ENCODE measurements around the gene PSKH1.

Gene PSKH1

DNA sequence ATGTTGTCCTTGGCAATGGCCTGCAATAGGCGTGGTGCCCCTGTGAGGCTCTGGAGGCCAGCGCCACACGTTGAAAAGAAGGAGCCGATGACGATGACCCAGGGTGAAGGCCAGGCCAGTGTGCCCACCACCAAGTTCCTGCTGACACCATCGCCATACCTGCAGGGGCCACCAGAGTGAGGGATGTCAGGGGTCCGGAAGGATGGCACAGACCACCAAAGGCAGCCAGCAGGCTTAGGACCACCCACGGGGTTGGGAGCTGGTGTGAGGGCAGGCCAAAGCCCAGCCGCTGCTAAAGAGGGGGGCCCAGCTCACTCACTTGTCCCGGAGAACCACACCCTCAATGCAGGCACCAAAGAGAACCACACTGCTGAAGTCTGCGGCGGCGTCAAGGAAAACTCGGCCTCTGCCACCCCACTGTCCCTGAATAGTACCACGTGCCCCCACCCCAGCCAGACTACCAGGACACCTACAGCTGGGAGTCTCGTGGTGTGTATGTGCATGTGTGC is 57.3 kb downstream of the PSKH1 start:
- DNase-seq (ENCODE audit: low read depth) = no peak

GRCh38 chr16:67951485-67951884 is 58.4 kb downstream of the PSKH1 start:
- no peak for DNase-seq (ENCODE audit: low read depth)
- TF ChIP-seq, protein P1, sequence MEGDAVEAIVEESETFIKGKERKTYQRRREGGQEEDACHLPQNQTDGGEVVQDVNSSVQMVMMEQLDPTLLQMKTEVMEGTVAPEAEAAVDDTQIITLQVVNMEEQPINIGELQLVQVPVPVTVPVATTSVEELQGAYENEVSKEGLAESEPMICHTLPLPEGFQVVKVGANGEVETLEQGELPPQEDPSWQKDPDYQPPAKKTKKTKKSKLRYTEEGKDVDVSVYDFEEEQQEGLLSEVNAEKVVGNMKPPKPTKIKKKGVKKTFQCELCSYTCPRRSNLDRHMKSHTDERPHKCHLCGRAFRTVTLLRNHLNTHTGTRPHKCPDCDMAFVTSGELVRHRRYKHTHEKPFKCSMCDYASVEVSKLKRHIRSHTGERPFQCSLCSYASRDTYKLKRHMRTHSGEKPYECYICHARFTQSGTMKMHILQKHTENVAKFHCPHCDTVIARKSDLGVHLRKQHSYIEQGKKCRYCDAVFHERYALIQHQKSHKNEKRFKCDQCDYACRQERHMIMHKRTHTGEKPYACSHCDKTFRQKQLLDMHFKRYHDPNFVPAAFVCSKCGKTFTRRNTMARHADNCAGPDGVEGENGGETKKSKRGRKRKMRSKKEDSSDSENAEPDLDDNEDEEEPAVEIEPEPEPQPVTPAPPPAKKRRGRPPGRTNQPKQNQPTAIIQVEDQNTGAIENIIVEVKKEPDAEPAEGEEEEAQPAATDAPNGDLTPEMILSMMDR (IDR thresholded peaks at IDR 0.05; ENCODE audit: control insufficient read depth, extremely low read depth, insufficient read depth) = no peak
- no peak overlapping the region for H3K4me3 ChIP-seq (ENCODE audit: low read depth, low read length)

More for the DNA sequence above, 57.3 kb downstream of the PSKH1 start:
- TF ChIP-seq, protein P1 (IDR thresholded peaks at IDR 0.05; ENCODE audit: control insufficient read depth, extremely low read depth, insufficient read depth) = no peak
- no peak overlapping the region for H3K4me3 ChIP-seq (ENCODE audit: low read depth, low read length)

DNA sequence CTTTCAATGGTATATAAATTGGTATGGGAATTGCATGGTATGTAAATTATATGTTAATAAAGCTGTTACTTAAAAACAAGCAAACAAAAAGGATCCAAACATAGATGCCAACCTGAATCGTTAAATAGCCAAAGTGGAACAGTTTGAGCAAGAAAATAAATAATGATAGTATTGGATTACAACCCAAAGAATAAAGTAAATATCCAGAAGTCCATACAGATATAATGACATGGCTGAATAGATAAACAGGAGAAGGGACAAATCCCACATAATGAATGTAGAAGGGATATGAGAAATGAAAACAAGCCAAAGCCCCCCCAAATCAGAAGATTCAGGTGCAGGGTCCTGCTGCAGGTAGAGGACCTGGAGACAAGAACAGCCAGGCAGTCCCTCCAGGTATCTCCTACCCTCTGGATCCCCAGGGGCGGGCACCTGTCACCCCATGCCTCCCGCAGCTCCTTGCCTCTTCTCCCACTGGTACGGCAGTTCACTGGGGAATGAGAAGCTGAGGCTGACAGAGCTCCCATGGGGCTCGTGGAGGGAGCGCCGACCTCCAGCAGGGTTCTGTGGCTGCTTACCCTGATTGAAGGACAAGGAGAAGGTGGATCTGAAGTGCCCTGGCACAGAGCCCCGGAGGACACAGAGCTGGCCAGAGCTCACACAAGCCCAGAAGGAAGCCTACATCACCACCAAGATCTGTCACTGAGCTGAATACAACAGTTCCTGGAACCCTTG is 60.8 kb downstream of the PSKH1 start:
- DNase-seq (ENCODE audit: low read depth) = peak; percentile 36
- no peak overlapping the region for H3K4me3 ChIP-seq (ENCODE audit: low read depth, low read length)
- TF ChIP-seq, protein P1 (IDR thresholded peaks at IDR 0.05; ENCODE audit: control insufficient read depth, extremely low read depth, insufficient read depth) = no peak

DNA sequence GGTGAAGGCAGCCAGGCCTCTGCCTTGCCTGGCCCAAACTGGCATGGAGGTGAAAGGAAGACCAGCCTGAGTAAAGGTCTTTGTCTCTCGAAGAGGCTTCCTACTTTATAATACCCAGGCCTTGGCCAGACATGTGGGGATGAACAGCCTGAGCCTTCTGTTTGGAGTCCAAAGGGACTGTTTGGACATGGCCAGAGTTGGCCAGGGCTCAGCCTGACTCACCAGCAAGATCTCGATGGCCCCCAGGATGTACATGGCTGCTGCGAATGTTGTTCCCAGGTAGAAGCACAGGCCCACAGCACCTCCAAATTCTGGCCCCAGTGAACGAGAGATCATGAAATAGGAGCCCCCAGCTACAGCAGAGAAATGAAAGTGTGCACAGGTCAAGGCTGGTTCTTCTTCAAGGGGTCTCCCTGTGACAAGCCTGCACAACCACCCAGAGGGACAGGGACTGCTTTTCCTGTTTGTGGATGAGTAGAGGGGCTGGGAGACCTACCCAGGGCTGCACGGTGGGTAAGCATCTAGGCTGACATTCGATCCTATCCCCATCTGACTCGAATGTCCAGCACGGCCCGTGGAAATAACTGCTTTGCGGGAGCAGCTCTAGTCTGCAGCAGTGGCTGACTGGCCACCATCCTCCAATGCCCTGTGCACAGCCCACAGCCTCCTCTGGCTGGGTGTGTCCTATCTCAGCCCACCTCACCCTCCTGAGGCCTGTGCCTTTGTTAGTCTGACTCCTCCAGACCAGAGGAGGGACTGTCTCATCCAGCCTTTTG is 61.6 kb downstream of the PSKH1 start:
- DNase-seq (ENCODE audit: low read depth) = no peak
- TF ChIP-seq, protein P1 (IDR thresholded peaks at IDR 0.05; ENCODE audit: control insufficient read depth, extremely low read depth, insufficient read depth) = no peak
- no peak overlapping the region for H3K4me3 ChIP-seq (ENCODE audit: low read depth, low read length)

GRCh38 chr16:67957622-67958021 is 64.6 kb downstream of the PSKH1 start:
- H3K4me3 ChIP-seq (ENCODE audit: low read depth, low read length) = no peak overlapping the region
- no peak for DNase-seq (ENCODE audit: low read depth)
- TF ChIP-seq, protein P1 (IDR thresholded peaks at IDR 0.05; ENCODE audit: control insufficient read depth, extremely low read depth, insufficient read depth) = no peak

DNA sequence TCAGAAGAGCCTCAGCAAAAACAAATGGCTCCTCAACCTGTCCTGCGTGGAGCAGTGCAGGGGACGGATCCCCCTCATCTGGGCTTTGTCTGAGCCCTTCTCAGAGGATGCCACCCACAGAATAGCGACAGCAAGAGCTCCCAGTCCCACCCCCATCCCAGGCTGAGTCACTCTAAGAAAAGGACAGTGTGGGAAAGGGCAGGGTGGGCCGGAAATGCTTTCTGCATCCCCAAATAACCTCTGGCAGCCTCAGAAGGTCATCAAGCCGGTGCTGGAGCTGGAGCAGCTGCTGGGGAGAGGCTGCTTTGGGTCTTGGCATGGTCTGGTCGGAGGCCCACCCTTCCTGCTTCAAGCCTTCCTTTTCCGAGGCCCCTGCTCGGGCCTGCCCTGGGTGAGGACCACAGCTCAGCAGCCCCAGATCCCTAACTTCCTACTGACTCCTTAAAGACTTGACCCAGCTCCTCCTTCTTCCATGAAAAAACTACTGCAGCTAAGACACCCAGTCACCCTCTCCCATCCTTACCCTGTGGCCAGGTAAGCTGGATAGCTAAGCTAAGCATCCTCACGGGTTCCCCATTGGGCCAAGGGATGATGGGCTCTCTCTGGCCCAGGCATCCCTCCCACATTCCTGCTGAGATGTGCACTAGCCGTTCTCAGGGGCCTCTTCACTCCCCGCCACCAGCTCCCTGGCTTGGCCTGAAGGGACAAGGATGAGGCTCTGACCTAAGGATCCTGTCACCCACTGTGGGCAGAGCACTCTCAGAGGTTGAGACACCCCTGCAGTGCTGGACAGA is 66.7 kb downstream of the PSKH1 start:
- TF ChIP-seq, protein P1 (IDR thresholded peaks at IDR 0.05; ENCODE audit: control insufficient read depth, extremely low read depth, insufficient read depth) = no peak
- DNase-seq (ENCODE audit: low read depth) = no peak
- H3K4me3 ChIP-seq (ENCODE audit: low read depth, low read length) = no peak overlapping the region
